ENCODE results near the gene CAPN15.

Gene CAPN15

DNA sequence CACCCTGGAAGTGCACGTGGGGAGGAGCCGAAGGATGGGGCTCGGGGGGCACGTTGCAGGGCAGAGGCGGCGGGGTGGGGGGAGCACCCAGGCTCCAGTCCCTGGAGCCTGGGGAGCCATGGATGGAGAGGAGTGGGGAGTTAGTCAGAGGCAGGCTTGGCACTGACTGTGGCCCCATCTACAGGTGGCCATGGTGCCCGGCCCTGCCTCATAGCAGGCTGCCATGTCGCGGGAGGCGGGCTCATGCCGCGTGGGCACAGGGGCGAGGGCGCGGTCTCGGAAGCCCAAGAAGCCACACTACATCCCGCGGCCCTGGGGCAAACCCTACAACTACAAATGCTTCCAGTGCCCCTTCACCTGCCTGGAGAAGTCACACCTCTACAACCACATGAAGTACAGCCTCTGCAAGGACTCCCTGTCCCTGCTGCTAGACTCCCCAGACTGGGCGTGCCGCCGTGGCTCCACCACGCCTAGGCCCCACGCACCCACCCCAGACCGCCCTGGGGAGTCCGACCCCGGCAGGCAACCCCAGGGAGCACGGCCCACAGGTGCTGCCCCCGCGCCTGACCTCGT is 35.6 kb downstream of the CAPN15 start:
- no peak for DNase-seq

GRCh38 chr16:564690-565418 is 37.3 kb downstream of the CAPN15 start:
- DNase-seq, result no peak

GRCh38 chr16:565419-566330 is 38.2 kb downstream of the CAPN15 start:
- no peak for DNase-seq

- DNase-seq, result peak; percentile 25
Measured at GRCh38 chr16:566475-567372, 39.2 kb downstream of the CAPN15 start, which contains the start of gene NHLRC4. TSS of gene NHLRC4 (plus strand) at chr16:567005. CDS start at chr16:568048, 1,043 bp downstream.

GRCh38 chr16:567373-568256 is 40.1 kb downstream of the CAPN15 start:
- DNase-seq, result no peak

DNA sequence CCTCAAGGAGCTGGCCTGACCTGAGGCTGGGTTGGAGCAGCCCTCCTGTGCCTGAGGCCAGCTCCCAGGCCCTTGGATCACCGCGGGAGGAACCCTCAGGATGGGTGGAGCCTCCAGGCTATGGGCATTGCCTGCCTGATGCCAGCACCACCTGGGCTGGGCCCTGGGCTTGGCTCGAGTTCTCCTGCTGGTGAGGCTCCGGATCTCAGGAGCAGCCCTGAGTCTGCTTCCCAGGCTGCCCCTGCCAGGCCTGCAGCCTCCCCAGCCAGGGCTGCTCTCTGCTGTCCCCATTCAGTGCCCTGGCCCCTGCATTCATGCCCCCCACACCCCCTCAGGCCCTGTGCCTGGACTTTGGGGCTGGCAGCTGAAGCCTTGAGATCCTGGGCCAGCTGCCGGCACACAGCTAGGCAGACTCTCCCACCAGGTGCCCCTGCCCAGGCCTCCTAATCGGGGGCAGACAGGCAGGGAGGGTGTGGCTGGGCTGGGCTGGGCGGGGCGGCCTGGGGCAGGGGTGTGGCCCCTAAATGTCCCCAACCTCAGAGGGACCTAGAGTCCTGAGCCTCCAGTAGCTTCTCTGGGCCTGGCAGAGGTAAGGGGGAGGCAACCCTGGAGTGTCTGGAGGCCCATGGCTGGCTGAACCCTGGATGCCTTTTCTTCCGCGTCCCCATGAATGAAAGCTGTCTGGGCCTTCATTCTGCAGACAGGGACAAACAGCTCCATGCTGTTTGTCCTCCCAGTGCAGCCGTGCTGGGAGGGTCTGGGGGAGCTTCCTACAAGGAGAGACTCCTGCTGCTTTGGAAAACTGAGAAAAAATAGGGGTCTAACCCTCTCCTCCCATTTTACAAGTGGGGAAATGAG is 41.1 kb downstream of the CAPN15 start:
- DNase-seq, result no peak

DNA sequence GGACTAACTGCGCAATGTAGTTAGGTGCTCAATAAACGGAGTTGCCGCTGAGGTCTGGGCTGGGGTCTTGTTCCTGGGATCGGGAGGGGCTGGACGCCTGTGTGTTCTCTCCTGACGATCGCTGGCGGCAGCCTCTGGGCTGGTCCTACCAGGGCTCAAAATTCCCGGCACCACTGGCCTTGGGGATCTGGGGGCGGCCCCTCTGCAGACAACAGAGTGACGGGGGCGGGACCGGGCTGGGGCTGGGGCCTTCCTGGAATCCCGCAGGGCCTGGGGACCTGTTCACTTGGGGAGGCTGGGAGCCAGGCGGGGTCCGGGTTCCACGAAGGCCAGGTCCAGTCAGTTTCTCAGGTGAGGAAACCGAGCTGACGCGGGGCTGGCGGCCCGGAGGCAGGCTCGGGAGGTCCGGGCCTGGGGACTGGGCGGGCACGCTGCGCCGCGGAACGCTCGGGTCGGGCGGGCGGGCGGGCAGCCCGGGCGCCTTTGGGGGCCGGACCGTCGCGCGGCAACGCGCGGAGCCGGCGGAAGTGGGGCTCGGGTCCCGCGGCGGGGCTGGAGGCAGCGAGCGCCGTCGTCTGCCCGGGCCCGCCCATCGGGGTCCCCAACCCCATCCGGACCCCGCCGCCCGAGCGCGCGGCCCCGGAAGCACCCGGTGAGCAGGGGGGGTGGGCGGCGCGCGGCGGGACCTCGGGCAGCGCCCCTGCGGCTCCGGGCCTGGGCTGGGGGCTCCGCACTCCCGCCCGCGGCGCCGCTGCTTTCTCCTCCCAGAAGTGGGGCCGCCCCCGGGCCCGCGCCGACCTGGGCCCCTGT is 42.1 kb downstream of the CAPN15 start, which contains the start of gene PIGQ:
PIGQ (plus strand) TSS at position 524 of the 810 bp plus-strand sequence. CDS start 4,107 bp downstream, outside the sequence.
- DNase-seq, result peak; percentile 55

DNA sequence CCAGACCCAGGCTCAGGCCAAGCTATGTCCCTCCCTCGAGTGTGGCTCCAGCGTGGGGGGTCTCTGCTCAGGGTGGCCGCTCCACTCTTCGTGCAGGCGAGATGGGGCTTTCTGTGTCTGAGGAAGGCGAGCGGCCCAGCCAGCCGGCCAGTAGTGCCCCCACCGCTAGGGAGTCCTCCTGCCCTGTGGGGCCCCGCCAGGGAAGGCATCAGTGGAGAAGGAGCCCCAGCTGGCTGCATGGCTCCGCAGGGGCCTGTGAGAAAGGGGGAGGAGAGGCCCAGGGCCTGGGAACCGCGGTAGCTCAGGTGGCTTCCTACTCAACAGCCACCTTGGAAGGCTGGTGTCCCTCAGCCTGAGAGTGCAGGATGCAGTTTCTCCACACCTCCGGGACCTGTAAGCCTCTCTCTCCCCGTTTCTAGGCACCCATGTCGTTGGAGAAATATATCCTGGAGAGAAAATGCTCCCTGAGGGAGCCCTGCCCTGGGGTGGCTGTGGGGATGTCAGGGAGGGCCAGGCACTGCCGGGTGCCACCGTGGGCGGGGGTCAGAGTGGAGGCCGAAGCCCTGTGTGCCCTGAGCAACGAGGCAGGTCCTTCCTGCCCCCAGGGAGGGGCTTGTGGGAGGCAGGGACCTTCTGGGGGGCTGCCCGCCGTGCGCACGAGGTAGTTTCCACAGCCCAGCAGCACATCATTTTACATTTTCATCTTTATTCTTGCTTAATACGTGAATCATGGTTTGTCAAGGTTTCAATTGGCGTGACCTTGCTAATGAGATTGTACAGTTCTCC is 45.5 kb downstream of the CAPN15 start:
- no peak for DNase-seq

DNA sequence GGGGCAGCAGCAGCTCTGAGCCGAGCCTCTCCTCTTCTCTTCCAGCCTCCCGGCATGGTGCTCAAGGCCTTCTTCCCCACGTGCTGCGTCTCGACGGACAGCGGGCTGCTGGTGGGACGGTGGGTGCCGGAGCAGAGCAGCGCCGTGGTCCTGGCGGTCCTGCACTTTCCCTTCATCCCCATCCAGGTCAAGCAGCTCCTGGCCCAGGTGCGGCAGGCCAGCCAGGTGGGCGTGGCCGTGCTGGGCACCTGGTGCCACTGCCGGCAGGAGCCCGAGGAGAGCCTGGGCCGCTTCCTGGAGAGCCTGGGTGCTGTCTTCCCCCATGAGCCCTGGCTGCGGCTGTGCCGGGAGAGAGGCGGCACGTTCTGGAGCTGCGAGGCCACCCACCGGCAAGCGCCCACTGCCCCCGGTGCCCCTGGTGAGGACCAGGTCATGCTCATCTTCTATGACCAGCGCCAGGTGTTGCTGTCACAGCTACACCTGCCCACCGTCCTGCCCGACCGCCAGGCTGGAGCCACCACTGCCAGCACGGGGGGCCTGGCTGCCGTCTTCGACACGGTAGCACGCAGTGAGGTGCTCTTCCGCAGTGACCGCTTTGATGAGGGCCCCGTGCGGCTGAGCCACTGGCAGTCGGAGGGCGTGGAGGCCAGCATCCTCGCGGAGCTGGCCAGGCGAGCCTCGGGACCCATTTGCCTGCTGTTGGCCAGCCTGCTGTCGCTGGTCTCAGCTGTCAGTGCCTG is 46.7 kb downstream of the CAPN15 start:
- no peak for DNase-seq

GRCh38 chr16:575354-576196 is 48.1 kb downstream of the CAPN15 start:
- DNase-seq, result no peak

DNA sequence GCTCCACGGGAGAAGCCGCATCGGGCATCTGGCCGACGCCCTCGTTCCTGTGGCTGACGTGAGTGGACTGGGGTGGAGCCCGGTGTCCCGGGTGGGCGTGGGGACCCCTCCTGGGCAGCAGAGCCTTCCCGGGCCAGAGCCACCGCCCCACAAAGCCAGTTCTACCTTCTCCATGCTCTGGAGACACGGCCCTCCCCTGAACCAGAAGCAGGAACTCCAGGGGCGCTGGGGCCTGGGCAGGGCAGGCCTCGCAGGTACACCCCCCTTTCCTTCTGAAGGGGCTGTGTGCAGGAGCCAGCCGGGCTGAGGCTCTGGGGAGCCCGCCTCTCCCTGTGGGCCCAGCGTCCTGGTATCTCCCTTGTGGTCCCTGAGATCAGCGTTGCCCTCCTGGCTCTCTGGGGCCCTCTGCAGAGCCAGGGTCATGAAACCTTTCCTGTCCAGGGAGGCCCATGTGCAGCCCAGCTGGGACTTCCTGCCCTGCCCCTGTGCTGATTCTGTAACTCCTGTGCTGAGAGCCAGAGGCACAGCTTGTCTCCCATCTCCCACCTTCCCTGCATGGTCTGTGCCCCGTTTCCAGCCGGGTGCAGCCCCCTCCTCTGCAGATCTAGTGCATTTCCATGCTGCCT is 48.8 kb downstream of the CAPN15 start:
- no peak for DNase-seq

- DNase-seq, result no peak
Measured at GRCh38 chr16:576823-577201, 49.3 kb downstream of the CAPN15 start.

- DNase-seq, result no peak
Measured at GRCh38 chr16:577796-578195, 50.3 kb downstream of the CAPN15 start.

- no peak for DNase-seq
Measured at GRCh38 chr16:578232-578869, 50.8 kb downstream of the CAPN15 start.

- DNase-seq, result peak; percentile 46
Measured at GRCh38 chr16:578870-579405, 51.4 kb downstream of the CAPN15 start.
